HG03045 (cell line): Measurements from ENCODE around the gene NPHP4.

Source experiments
- ATAC-seq: cut with Tn5 transposase; IDR thresholded peaks from one replicate; pipeline ENCODE4 v1.9.1; 2021; ENCODE audit warnings: mild to moderate bottlenecking, moderate library complexity; ENCODE audit not compliant: unreplicated experiment

NPHP4 gene

GRCh38 chr1:5974631-5975030, 17.6 kb downstream of the NPHP4 start:
- ATAC-seq, result no peak

- ATAC-seq, result no peak
Observed at GRCh38 chr1:5973771-5974170, 18.5 kb downstream of the NPHP4 start.

- no peak for ATAC-seq
Observed at GRCh38 chr1:5972198-5972520, 20.1 kb downstream of the NPHP4 start.

DNA sequence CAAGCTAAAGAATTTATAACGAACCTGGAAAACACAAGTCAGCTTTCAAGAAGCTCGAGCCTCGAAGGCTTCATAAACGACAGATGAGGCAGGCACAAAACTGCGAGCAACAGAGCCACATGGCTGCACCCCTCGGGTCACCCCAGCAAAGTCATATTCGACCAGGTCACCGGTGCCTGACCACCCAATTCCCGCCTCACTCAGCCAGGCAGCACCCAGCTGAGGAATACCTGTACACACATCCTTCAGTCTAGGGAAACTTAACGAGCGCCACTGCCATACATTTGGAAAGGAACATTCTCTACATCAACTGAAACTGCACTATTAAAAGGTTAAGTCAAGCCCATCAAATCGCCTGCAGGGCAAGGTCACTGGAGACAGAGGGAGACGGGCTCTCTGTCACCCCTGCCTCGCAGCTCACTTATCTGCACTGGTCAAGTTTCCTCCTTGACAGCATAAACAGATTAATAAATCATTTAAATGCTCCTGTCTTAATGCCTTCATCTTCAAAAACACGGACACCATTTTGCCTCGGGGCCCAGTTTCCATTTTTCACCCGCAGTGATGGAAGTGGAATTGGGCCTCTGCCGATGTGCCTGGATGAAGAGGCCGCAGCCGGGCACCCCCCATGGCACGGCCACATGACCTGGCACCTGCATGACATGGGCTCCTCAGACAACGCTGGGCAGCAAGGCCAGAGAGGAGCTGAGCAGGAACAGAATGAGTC, 20.6 kb downstream of the NPHP4 start:
- no peak for ATAC-seq

GRCh38 chr1:5970610-5971273, 21.5 kb downstream of the NPHP4 start:
- no peak for ATAC-seq

DNA sequence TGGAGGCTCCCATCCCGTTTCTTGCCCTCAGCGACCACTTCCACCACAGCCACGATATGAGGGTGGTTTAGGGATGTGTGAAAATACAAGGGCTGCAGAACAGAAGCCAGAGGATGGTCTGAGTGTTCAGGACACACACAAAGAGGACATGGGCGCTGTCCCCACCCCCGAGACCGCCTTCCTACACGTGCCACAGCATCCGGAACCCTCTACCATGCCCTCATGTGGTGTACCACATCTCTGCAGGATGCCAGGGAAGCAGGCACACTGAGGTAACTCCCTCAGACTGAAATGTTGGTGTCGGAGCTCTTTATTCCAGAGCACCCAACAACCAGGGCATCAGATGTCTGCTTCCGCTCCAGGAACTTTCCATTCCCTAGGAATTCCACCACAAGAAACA, 23.1 kb downstream of the NPHP4 start:
- no peak for ATAC-seq

DNA sequence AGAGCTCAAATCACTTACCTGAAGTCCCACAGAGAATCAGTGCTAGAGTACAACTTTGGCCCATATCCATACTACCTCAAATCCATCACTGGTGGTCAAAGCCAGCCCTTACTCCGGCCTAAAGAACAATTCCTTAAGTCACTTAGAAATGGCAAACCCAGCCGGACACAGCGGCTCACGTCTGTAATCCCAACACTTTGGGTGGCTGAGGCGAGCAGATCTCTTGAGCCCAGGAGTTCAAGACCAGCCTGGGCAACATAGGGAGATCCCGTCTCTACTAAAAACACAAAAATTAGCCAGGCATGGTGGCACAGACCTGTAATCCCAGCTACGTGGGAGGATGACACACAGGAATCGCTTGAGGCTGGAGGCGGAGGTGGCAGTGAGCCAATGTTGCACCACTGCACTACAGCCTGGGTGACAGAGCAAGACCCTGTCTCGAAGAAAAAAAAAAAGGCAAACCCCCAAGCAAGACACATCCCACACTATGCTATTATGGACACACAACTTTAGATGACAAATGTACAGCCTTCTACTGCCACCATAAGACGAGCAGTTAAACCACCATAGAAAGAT, 24.0 kb downstream of the NPHP4 start:
- no peak for ATAC-seq

GRCh38 chr1:5967351-5968160, 24.7 kb downstream of the NPHP4 start:
- no peak for ATAC-seq

GRCh38 chr1:5966543-5967205, 25.6 kb downstream of the NPHP4 start:
- ATAC-seq, result no peak

GRCh38 chr1:5965586-5966131, 26.6 kb downstream of the NPHP4 start:
- no peak for ATAC-seq

DNA sequence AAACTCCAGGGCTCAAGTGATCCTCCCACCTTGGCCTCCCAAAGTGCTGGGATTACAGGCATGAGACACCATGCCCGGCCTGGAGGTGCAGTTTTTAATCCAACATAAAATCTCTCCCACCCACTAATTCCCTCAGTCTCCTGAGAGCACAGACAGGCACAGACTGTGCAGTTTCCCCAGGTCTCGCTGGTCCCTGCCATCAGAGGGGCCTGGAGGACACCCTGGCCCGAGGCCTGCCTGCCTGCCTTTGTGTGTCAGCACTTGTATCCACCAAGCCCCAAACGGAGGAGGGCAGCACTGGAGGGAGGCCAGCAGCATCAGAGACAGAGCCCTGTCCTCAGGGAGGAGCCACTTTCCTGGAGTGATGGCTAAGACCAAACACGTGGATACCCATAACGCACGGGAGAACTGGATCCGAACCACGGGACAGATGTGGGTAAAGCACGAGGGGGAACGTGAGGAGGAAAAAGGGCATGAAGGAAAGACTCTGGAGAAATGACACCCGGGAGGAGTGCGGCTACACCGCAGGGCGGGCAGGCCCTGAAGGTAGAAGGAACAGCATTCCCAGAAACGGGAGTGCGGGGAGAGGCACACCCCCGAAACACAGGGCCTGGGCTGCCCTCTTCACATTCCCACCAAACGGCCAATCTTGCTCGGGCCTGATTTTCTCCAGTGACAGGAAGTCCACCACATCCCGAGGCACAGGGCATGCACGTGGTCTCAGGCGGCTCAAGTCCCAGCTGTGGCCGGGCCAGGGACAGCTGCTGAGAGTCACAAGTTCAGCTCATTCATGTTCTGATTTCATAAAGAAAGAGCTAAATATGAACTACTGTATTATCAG, 29.7 kb downstream of the NPHP4 start:
- ATAC-seq, result no peak

GRCh38 chr1:5961601-5962000, 30.6 kb downstream of the NPHP4 start:
- no peak for ATAC-seq

GRCh38 chr1:5960336-5960735, 31.9 kb downstream of the NPHP4 start:
- ATAC-seq, result no peak

GRCh38 chr1:5959667-5960230, 32.5 kb downstream of the NPHP4 start:
- ATAC-seq, result no peak

DNA sequence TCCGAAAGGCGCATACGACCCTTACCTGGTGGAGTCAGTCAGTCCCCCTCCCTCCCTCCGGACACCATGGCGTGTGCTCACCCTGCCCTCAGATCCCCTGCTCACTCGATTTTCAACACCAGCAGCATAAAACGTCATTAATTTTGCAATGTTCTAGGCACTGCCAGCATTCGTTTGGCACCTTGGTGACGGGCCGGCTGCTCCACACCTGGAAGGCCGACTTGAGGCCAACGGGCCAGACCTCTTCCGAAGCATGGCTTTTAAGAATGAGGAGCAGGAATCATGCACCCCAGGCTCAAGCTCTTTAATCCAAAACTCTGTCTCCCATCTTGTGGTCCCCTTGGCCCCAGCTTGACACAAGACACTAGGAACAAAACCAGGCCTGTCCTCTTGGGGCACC, 33.1 kb downstream of the NPHP4 start:
- ATAC-seq, result no peak

DNA sequence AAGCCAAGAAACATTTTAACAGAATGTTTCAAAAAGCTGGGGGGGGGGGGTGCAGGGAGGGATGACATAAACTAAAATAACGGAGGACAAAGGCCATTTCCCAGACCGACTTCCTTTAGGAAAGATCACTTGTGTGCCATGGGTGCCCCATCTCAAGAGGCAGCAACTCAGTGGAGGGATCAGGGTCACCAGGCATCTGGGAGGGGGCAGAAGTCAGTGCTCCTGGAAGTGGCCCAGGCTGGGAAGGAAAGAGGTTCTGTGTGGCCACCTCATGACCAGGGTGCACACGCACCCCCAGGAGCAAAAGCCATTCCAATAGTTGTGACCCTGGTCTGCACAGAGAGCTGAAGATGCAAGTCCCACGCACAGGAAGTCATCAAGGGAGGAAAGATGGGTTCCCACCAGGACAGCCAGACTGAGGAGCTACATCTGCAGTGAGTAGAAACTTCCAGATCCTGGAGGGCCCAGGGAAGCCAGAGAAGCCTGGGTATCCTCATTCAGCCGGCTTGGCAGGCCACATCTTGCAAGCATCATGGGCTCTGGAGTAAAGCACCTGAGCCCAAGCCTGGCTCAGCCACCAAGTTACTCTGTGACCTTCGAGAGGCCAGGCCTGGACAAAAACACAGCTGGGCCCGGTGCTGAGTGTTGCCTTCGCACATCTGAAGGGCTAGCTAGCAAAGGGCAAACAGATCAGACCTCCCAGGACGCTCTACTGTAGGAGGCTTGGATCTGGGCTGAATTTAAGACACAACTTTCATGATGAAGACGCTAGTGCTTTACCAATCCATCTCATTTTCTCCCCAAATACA, 36.0 kb downstream of the NPHP4 start:
- ATAC-seq, result no peak

DNA sequence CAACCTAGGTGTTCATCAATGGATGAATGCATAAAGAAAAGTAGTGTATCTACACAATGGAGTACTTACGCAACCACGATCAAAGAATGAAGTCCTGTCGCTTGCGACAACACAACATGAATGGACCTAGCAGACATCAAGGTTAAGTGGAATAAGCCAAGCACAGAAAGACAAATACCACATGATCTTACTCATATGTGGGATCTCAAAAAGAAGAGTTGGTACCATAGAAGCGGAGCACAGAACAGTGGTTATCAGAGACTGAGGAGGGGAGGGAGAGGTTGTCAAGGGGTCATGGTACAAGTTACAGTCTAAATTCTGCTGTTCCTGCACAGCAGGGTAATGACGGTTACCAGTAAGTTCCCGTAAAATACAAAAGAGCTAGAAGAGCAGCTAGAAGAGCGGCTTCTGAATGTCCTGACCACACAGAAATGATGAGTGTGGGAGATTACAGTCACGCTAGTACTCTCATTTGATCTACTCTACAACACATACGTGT, 36.7 kb downstream of the NPHP4 start:
- no peak for ATAC-seq

DNA sequence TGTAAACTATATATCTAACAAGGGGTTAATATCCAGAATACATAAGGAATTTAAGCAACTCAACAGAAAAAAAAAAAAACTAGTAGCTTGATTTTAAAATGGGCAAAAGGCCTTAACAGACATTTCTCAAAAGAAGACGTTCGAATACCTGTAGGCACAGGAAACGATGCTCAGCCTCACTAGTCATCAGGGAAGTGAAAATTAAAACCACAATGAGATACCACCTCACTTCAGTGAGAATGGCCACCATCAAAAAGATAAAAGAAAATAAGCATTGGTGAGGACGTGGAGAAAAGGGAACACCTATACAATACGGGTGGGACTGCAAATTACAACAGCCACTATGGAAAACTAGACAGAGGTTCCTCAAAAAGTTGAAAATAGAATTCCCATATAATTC, 37.3 kb downstream of the NPHP4 start:
- no peak for ATAC-seq

- no peak for ATAC-seq
Observed at GRCh38 chr1:5953386-5953785, 38.8 kb downstream of the NPHP4 start.
